Adrenal gland (tissue), 5 donors: ENCODE measurements around the gene MBTD1.

Experiments used
- CTCF ChIP-seq, 6 experiments: fragments of 450-650 bp in 4 of 6; fragments of 200-600 bp in 2 of 6; sonication (generic) in 1 of 6; IDR thresholded peaks; 1 replicate in 5 of 6; 2 replicates in 1 of 6; pipeline versions ENCODE4 v1.5.1 to v1.8.0; 2016 to 2021; ENCODE audit warnings: antibody characterized with exemption in 6 of 6, mild to moderate bottlenecking in 2 of 6, moderate library complexity in 1 of 6
- POLR2A ChIP-seq, 2 donors: fragments of 450-650 bp; IDR thresholded peaks; one replicate each; pipeline ENCODE4 v1.6.1; 2017; ENCODE audit warnings: antibody characterized with exemption in 2 of 2, mild to moderate bottlenecking in 2 of 2, moderate library complexity in 1 of 2
- donor health status: DM: no; HTN: no; CAD: no.

- TF ChIP-seq POLR2A (IDR thresholded peaks at IDR 0.05) (no peak), CTCF (IDR thresholded peaks at IDR 0.05) (no peak)
Measured at GRCh38 chr17:51256101-51256500, 3.7 kb downstream of the MBTD1 start.
